Measurements from ENCODE around the gene PKN1. TPM values are rescaled to one million over a fixed set of nuclear protein-coding genes. Genes with fewer than 3 reads are reported as not detected.
"Not testable (repeated sequence)": the region's sequence is repeated elsewhere in the genome, so short reads cannot be mapped to it uniquely, and the experiment has no call there.

The PKN1 gene
- total RNA-seq, 2 donors from 2014 or later: 87.2 to 111 TPM

DNA sequence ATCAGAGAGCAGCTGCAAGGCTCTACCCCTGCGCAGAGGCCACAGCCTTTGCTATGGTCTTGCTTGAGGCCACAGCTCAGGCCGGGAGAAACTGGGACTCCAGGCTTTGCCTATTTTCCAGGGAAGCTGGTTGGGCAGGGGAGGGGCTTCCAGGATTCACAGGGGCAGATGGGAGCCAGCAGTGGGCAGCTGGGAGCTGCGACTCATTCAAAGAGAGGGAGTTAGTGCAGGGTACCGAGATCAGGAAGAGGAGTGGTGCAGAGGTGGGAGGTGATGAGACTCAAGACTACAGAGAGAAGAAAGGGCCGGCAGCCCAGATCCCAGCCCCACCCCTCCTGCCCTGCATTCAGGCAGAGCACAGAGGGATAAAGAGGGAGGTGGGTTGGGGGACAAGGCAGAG lies 39.8 kb upstream of the PKN1 start:
- peaks cover 42% of the 10 kb centered on the region for H3K36me3 ChIP-seq
- TF ChIP-seq, protein P1, sequence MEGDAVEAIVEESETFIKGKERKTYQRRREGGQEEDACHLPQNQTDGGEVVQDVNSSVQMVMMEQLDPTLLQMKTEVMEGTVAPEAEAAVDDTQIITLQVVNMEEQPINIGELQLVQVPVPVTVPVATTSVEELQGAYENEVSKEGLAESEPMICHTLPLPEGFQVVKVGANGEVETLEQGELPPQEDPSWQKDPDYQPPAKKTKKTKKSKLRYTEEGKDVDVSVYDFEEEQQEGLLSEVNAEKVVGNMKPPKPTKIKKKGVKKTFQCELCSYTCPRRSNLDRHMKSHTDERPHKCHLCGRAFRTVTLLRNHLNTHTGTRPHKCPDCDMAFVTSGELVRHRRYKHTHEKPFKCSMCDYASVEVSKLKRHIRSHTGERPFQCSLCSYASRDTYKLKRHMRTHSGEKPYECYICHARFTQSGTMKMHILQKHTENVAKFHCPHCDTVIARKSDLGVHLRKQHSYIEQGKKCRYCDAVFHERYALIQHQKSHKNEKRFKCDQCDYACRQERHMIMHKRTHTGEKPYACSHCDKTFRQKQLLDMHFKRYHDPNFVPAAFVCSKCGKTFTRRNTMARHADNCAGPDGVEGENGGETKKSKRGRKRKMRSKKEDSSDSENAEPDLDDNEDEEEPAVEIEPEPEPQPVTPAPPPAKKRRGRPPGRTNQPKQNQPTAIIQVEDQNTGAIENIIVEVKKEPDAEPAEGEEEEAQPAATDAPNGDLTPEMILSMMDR (IDR thresholded peaks at IDR 0.05): no peak
- no peak overlapping the region for H3K4me3 ChIP-seq
- no peaks in the 10 kb centered on the region for H3K4me1 ChIP-seq
- no peaks in the 10 kb centered on the region for H3K9me3 ChIP-seq
- H3K27me3 ChIP-seq: no peaks in the 10 kb centered on the region
- H3K27ac ChIP-seq: no peak overlapping the region
- no peak for DNase-seq (ENCODE audit: low spot score)

DNA sequence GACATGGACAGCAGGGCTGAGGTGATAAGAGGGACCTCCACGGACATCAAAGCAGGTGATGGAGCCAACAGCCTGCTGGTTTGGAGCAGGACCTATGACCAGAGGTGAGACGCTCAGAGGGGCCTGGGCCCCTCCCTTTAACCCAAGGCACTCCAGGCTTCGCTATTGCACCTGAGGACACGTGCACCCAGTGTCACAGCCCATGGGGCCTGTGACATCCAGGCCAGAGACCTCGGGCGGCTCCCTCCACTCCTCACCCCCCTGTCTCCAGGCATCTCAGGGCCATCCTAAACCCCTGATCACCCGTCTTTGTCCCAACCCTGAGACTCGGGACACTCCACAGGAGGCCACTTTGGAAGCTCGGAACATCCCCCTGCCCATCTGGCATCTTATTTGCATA lies 38.9 kb upstream of the PKN1 start:
- no peaks in the 10 kb centered on the region for H3K4me1 ChIP-seq
- TF ChIP-seq, protein P1 (IDR thresholded peaks at IDR 0.05): no peak
- no peak for DNase-seq (ENCODE audit: low spot score)
- H3K4me3 ChIP-seq: no peak overlapping the region
- H3K36me3 ChIP-seq: peaks cover 42% of the 10 kb centered on the region
- no peak overlapping the region for H3K27ac ChIP-seq
- H3K27me3 ChIP-seq: no peaks in the 10 kb centered on the region
- H3K9me3 ChIP-seq: no peaks in the 10 kb centered on the region

DNA sequence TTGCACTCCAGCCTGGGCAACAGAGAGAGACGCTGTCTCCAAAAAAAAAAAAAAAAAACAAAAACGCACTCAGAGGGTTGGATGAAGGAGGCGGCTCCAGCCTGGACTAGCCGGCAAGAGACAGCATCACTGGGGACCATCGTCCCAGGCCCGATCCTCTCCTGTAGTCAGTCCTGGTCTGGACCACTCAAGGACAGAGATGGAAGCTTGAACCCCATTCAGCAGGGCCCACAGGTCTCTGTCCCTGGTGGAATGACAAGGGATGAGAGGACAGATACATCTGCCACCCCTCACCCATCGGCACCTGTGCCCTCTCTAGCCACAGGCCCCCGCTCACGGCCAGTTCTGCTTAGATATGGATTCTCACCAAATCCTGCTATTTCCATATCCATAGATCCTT lies 37.8 kb upstream of the PKN1 start:
- Histone ChIP-seq H3K27ac (no peak overlapping the region), H3K4me1 (no peaks in the 10 kb centered on the region), H3K36me3 (peaks cover 50% of the 10 kb centered on the region), H3K9me3 (no peaks in the 10 kb centered on the region), H3K27me3 (no peaks in the 10 kb centered on the region), H3K4me3 (no peak overlapping the region)
- TF ChIP-seq, protein P1 (IDR thresholded peaks at IDR 0.05): no peak
- DNase-seq (ENCODE audit: low spot score): no peak

DNA sequence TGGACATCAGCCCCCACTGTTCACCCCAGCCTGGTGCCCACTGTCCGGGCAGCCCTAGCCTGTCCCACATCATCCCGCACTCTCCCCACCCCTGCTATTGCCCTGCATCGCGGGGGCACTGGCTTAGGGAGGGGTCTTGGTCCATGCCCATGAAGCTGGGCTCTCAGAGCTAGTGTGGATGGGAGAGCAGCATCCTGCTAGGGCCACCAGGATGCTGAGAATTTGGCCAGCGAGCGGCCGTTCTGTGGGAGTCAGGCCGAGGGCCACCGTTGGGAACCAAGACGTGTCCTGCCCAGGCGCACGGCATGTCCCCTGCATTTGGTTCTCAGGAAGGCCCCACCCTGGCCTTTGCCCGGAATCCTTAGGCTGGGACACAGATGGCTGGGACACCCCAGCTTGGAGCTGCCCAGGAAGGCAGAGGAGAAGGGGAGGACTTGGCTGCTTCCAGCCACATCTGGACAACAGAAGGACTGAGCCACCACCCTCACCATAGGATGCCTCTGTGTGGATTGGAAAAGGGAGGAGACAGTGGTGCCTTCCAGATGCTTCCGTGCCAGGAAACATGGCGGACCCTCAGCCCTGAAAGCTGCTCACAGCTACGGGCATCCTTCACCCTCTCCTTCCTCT lies 37.3 kb upstream of the PKN1 start:
- Histone ChIP-seq H3K4me3 (no peak overlapping the region), H3K27me3 (no peaks in the 10 kb centered on the region), H3K27ac (no peak overlapping the region), H3K9me3 (no peaks in the 10 kb centered on the region), H3K4me1 (no peaks in the 10 kb centered on the region), H3K36me3 (peaks cover 52% of the 10 kb centered on the region)
- TF ChIP-seq, protein P1 (IDR thresholded peaks at IDR 0.05): no peak
- no peak for DNase-seq (ENCODE audit: low spot score)

DNA sequence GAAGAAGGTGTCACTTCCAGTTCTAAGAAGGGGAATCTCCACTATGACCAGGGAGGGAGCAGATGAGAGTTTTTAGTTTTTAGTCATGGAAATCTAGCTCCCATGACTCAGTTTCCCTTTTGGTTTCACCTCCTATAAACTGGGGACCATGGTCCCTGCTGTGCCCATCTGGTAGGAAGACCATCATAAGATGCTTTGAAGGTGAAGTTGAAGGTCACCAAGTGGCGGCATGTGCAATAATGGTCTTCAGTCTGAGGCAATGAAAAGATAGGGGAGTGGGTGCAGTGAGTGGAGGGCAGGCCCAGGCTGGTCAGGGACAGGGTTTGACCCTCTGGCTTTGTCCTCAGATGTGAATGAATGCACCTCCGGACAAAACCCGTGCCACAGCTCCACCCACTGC lies 36.4 kb upstream of the PKN1 start:
- not testable (repeated sequence) for H3K9me3 ChIP-seq; H3K4me1 ChIP-seq; H3K27ac ChIP-seq; H3K27me3 ChIP-seq; DNase-seq (ENCODE audit: low spot score); H3K4me3 ChIP-seq
- H3K36me3 ChIP-seq: peaks cover 50% of the 10 kb centered on the region

DNA sequence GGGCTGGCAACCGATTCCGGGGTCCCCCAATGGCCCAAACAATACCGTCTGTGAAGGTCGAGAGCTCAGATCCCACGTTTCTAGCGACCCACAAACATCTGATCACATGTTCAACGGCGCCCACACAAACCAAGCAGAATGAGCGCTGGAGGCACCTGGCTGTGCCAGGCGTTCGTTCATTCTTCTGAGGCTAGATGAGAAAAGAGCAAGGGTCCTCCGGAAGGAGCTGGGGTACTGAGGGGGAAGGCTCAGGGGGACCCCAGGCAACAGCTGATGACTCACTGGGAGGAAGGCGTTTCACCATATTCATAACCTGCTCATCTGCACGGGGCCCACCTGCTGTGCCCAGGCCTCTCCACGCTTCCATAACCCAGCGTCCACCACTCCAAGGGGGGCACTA lies 35.9 kb upstream of the PKN1 start:
- H3K4me1 ChIP-seq; H3K9me3 ChIP-seq; DNase-seq (ENCODE audit: low spot score); H3K27ac ChIP-seq; H3K4me3 ChIP-seq; H3K27me3 ChIP-seq: not testable (repeated sequence)
- H3K36me3 ChIP-seq: peaks cover 46% of the 10 kb centered on the region

DNA sequence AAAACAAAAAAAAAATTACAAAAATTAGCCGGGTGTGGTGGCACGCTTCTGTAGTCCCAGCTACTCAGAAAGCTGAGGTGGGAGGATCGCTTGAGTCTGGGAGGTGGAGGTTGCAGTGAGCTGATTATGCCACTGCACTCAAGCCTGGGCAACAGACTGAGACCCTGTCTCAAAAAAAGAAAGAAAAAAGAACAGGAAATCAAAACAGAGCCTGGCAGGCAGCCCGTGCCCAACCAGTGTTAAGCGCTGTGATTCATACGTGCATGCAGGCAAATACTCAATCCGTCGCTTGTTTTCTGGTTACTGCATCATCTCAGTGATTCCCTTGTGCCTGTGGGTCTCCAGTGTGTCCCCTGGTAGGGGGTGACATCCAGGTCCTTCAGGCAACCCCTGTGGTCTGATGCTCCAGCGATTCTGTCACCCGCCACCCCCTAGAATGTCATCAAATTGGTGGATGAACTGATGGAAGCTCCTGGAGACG lies 32.1 kb upstream of the PKN1 start:
- H3K9me3 ChIP-seq: no peaks in the 10 kb centered on the region
- H3K36me3 ChIP-seq: peaks cover 46% of the 10 kb centered on the region
- H3K27ac ChIP-seq: no peak overlapping the region

More for the DNA sequence above, 32.1 kb upstream of the PKN1 start:
- DNase-seq (ENCODE audit: low spot score): no peak
- TF ChIP-seq, protein P1 (IDR thresholded peaks at IDR 0.05): no peak
- H3K4me1 ChIP-seq: peaks cover 0 to 2% of the 10 kb centered on the region in 2 donors
- H3K4me3 ChIP-seq: no peak overlapping the region
- no peaks in the 10 kb centered on the region for H3K27me3 ChIP-seq

Data from right atrium auricular region (tissue), 2 donors.